Measurements from ENCODE around the gene FBLN5.

DNA sequence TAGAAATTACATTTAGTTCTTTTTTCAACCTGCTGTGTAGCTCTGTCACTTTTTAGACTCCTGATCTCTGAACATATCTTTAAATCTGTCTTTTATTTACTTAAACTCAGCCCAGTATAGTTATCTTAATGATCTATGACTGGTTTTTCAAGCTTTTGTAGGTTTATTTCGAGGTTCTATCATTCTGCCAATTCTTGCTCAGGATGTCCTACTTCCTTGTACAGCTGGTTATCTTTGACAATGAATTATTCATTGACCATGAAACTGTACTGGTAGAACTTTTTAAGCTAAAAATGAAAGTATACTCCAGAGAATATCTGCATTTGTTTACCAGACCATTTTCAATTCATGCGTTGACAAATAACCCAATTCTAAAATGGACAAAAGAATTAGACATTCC lies 118.0 kb downstream of the FBLN5 start:
- TF ChIP-seq, protein P1, sequence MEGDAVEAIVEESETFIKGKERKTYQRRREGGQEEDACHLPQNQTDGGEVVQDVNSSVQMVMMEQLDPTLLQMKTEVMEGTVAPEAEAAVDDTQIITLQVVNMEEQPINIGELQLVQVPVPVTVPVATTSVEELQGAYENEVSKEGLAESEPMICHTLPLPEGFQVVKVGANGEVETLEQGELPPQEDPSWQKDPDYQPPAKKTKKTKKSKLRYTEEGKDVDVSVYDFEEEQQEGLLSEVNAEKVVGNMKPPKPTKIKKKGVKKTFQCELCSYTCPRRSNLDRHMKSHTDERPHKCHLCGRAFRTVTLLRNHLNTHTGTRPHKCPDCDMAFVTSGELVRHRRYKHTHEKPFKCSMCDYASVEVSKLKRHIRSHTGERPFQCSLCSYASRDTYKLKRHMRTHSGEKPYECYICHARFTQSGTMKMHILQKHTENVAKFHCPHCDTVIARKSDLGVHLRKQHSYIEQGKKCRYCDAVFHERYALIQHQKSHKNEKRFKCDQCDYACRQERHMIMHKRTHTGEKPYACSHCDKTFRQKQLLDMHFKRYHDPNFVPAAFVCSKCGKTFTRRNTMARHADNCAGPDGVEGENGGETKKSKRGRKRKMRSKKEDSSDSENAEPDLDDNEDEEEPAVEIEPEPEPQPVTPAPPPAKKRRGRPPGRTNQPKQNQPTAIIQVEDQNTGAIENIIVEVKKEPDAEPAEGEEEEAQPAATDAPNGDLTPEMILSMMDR (IDR thresholded peaks at IDR 0.05; ENCODE audit: low read depth, low read length) = no peak
- TF ChIP-seq POLR2A (IDR thresholded peaks at IDR 0.05; ENCODE audit: extremely low read depth, insufficient read length) (no peak), MYC (IDR thresholded peaks at IDR 0.05; ENCODE audit: low read depth, low read length) (no peak)
- TF ChIP-seq, protein P2, sequence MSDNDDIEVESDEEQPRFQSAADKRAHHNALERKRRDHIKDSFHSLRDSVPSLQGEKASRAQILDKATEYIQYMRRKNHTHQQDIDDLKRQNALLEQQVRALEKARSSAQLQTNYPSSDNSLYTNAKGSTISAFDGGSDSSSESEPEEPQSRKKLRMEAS (IDR thresholded peaks at IDR 0.05; ENCODE audit: low read depth, low read length) = no peak
